Glutamatergic neuron (in vitro differentiated cells): ENCODE measurements around the gene TEKT4. TPM values are rescaled to one million over a fixed set of nuclear protein-coding genes. Genes with fewer than 3 reads are reported as not detected.
"Not testable (repeated sequence)": the region's sequence is repeated elsewhere in the genome, so short reads cannot be mapped to it uniquely, and the experiment has no call there.

Source experiments
- DNase-seq: peaks from one replicate; pipeline ENCODE4 v3.0.0; 2022
- H3K27ac Mint-ChIP-seq: one replicate; pipeline ENCODE4 v1.8.0; 2020; ENCODE audit warnings: mild to moderate bottlenecking, mixed read lengths, inconsistent platforms; ENCODE audit not compliant: unreplicated experiment
- H3K27me3 Mint-ChIP-seq: one replicate; pipeline ENCODE4 v1.8.0; 2020; ENCODE audit warnings: mild to moderate bottlenecking, moderate library complexity, mixed read lengths, inconsistent platforms; ENCODE audit not compliant: unreplicated experiment
- H3K36me3 Mint-ChIP-seq: one replicate; pipeline ENCODE4 v1.8.0; 2020; ENCODE audit warnings: mild to moderate bottlenecking, mixed read lengths, inconsistent platforms; ENCODE audit not compliant: unreplicated experiment
- H3K4me1 Mint-ChIP-seq: one replicate; pipeline ENCODE4 v1.8.0; 2020; ENCODE audit warnings: mild to moderate bottlenecking, low read depth, mixed read lengths, inconsistent platforms; ENCODE audit not compliant: unreplicated experiment
- H3K4me3 Mint-ChIP-seq: one replicate; pipeline ENCODE4 v1.8.0; 2020; ENCODE audit warnings: mild to moderate bottlenecking, mixed read lengths, inconsistent platforms; ENCODE audit not compliant: unreplicated experiment
- H3K9me3 Mint-ChIP-seq: one replicate; pipeline ENCODE4 v1.8.0; 2020; ENCODE audit warnings: mild to moderate bottlenecking, moderate library complexity, mixed read lengths, inconsistent platforms; ENCODE audit not compliant: unreplicated experiment
- total RNA-seq: library from RNA; stranded (reverse); fragmentation: NEBNext Ultra II Directional; extraction: Animal tissue kit (Norgen Biotek cat#: 25700); gene quantifications from one replicate; pipeline ENCODE4 v1.2.1, GENCODE V29; 2021; ENCODE audit not compliant: unreplicated experiment
- TF ChIP-seq, protein P1 (sequence below): fragments of 200-600 bp; sonication (generic); IDR thresholded peaks from one replicate; pipeline ENCODE4 v1.5.0; 2021; ENCODE audit not compliant: partially characterized antibody, unreplicated experiment

Gene TEKT4
- total RNA-seq, 1 donor from 2014 or later = not detected

DNA sequence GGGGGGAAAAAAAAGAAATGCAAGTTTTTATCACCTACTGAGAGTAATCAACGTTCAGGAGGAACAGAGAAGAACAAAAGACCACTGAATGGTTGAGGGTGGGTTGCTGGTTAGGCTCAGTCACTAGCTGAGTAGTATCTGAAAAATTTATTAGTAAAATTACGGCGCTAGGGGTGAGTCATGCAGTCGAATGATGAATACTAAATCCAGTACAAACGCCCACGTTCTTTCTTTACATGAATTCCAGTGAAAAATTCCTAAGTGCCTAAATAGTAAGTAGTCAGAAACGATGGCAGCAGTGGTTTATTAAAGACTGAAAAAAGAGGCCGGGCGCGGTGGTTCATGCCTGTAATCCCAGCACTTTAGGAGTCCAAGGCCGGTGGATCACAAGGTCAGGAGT lies 52.0 kb downstream of the TEKT4 start:
- Mint-ChIP-seq H3K4me1 (no peaks in the 10 kb centered on the region), H3K27me3 (peaks cover 2% of the 10 kb centered on the region), H3K36me3 (no peaks in the 10 kb centered on the region), H3K27ac (no peak overlapping the region), H3K4me3 (no peak overlapping the region), H3K9me3 (no peaks in the 10 kb centered on the region)
- TF ChIP-seq, protein P1, sequence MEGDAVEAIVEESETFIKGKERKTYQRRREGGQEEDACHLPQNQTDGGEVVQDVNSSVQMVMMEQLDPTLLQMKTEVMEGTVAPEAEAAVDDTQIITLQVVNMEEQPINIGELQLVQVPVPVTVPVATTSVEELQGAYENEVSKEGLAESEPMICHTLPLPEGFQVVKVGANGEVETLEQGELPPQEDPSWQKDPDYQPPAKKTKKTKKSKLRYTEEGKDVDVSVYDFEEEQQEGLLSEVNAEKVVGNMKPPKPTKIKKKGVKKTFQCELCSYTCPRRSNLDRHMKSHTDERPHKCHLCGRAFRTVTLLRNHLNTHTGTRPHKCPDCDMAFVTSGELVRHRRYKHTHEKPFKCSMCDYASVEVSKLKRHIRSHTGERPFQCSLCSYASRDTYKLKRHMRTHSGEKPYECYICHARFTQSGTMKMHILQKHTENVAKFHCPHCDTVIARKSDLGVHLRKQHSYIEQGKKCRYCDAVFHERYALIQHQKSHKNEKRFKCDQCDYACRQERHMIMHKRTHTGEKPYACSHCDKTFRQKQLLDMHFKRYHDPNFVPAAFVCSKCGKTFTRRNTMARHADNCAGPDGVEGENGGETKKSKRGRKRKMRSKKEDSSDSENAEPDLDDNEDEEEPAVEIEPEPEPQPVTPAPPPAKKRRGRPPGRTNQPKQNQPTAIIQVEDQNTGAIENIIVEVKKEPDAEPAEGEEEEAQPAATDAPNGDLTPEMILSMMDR = no peak
- no peak for DNase-seq

DNA sequence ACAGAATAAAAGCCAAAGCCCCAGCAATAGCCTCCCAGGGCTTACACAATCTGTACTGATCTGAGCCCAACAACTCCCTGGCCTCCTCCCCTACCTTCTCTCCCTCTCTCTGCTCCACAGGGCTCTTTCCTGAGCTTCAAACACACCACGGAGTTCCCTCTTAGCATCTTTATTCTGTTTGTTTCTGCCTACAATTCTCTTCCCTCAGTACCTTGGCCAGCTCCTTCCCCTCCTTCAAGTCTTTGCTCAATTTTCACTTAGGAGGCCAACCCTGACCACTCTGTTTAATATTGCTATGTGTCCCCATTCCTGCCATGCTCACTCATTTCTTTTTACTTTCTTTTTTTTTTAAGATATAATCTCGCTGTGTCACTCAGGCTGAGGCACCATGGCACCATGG lies 53.8 kb downstream of the TEKT4 start:
- H3K9me3 Mint-ChIP-seq, H3K27me3 Mint-ChIP-seq, DNase-seq: not testable (repeated sequence)

More for the DNA sequence above, 53.8 kb downstream of the TEKT4 start:
- not testable (repeated sequence) for H3K4me3 Mint-ChIP-seq, H3K4me1 Mint-ChIP-seq, H3K36me3 Mint-ChIP-seq, H3K27ac Mint-ChIP-seq

Other genes starting within 250 kb of the TEKT4 start
- gene MAL, start 154.3 kb downstream of the TEKT4 start, total RNA-seq = 9.0 TPM